GM06990 (cell line): ENCODE data around the gene YWHAB.

Experiments
- DNase-seq: peaks from one replicate; pipeline ENCODE4 v3.0.0-alpha.2; 2011; ENCODE audit not compliant: insufficient read length; ENCODE audit errors: extremely low read depth
- H3K27me3 ChIP-seq: replicated peaks from 2 replicates; pipeline ENCODE4 v1.6.0; 2011; ENCODE audit warnings: low read length; ENCODE audit not compliant: control insufficient read depth, insufficient read depth
- H3K36me3 ChIP-seq: 2 replicates; pipeline ENCODE4 v1.5.1; 2011; ENCODE audit warnings: low read length; ENCODE audit not compliant: control insufficient read depth, insufficient read depth
- H3K4me3 ChIP-seq: replicated peaks from 2 replicates; pipeline ENCODE4 v1.5.1; 2011; ENCODE audit warnings: low read depth, mild to moderate bottlenecking, control low read depth, low read length
- CTCF ChIP-seq: IDR thresholded peaks from 2 replicates; pipeline ENCODE4 v1.5.1; 2011; ENCODE audit warnings: low read length, control low read depth, mild to moderate bottlenecking, inconsistent platforms; ENCODE audit not compliant: insufficient read depth, poor library complexity, severe bottlenecking

Gene YWHAB

GRCh38 chr20:44917399-44917798, 31.9 kb downstream of the YWHAB start:
- Histone ChIP-seq H3K36me3 (peaks cover 6% of the 10 kb centered on the region), H3K27me3 (no peaks in the 10 kb centered on the region), H3K4me3 (no peak overlapping the region)
- DNase-seq = no peak
- no peak for TF ChIP-seq CTCF

GRCh38 chr20:44918342-44918741, 32.8 kb downstream of the YWHAB start:
- no peak for TF ChIP-seq CTCF
- Histone ChIP-seq H3K27me3 (no peaks in the 10 kb centered on the region), H3K4me3 (no peak overlapping the region), H3K36me3 (peaks cover 4% of the 10 kb centered on the region)
- no peak for DNase-seq

GRCh38 chr20:44918761-44919160, 33.3 kb downstream of the YWHAB start:
- no peak for TF ChIP-seq CTCF
- H3K4me3 ChIP-seq = no peak overlapping the region
- peaks cover 4% of the 10 kb centered on the region for H3K36me3 ChIP-seq
- no peak for DNase-seq
- H3K27me3 ChIP-seq = no peaks in the 10 kb centered on the region

GRCh38 chr20:44921447-44921846, 35.9 kb downstream of the YWHAB start:
- DNase-seq = no peak
- Histone ChIP-seq H3K36me3 (peaks cover 5% of the 10 kb centered on the region), H3K27me3 (no peaks in the 10 kb centered on the region), H3K4me3 (no peak overlapping the region)
- TF ChIP-seq CTCF = no peak

- no peaks in the 10 kb centered on the region for H3K27me3 ChIP-seq
- peaks cover 1% of the 10 kb centered on the region for H3K36me3 ChIP-seq
- DNase-seq = no peak
- H3K4me3 ChIP-seq = no peak overlapping the region
- no peak for TF ChIP-seq CTCF
Measured at GRCh38 chr20:44924541-44924940, 39.0 kb downstream of the YWHAB start.

- DNase-seq = no peak
- Histone ChIP-seq H3K27me3 (no peaks in the 10 kb centered on the region), H3K36me3 (peaks cover 13% of the 10 kb centered on the region), H3K4me3 (no peak overlapping the region)
- TF ChIP-seq CTCF = no peak
Measured at GRCh38 chr20:44928595-44928994, 43.1 kb downstream of the YWHAB start.
